ENCODE results near the gene SEMA3G.
A peak's percentile ranks its signal among the peaks of the same experiment; 100 is the strongest.

The SEMA3G gene

GRCh38 chr3:52392216-52392930 lies 52.5 kb downstream of the SEMA3G start:
- no peak for TF ChIP-seq CTCF (IDR thresholded peaks at IDR 0.05; ENCODE audit: low read depth, low read length, missing control alignments)
- DNase-seq (ENCODE audit: low read depth): no peak
- no peak overlapping the region for H3K4me3 ChIP-seq (ENCODE audit: low read depth, low read length)

DNA sequence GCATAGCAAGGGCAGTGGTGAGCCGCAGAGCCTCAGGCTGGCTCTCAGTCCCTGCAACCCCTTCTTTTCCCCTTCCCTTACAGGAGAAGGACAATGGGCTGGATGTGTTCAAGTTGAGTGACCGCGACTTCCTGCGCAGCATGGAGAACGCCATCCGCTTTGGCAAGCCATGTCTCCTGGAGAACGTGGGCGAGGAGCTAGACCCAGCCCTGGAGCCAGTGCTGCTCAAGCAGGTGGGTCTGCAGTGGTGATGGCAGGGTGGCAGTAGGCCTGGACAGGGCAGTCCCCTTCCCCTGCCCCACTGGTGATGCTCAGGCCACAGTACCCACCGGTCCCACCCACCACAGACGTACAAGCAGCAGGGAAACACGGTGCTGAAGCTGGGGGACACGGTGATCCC lies 53.8 kb downstream of the SEMA3G start:
- no peak overlapping the region for H3K4me3 ChIP-seq (ENCODE audit: low read depth, low read length)
- no peak for DNase-seq (ENCODE audit: low read depth)
- TF ChIP-seq CTCF (IDR thresholded peaks at IDR 0.05; ENCODE audit: low read depth, low read length, missing control alignments): no peak

GRCh38 chr3:52388933-52389332 lies 56.0 kb downstream of the SEMA3G start:
- DNase-seq (ENCODE audit: low read depth): no peak
- TF ChIP-seq CTCF (IDR thresholded peaks at IDR 0.05; ENCODE audit: low read depth, low read length, missing control alignments): no peak
- no peak overlapping the region for H3K4me3 ChIP-seq (ENCODE audit: low read depth, low read length)

DNA sequence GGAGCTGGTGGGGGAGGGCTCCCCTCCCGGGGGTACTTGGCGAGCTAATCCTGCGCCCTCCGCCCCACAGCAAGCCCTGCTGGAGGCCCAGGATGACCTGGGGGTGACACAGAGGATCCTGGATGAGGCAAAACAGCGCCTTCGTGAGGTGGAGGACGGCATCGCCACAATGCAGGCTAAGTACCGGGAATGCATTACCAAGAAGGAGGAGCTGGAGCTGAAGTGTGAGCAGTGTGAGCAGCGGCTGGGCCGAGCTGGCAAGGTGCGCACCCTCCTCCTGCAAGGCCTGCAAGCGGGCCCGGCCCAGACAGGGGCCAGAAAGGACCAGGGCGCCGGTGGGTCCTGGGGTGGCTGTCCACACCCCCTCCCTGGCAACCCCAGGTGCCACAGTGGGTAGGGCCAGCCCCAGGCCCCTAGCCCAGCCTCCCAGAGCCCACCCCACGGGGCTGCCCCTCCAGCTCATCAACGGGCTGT lies 56.5 kb downstream of the SEMA3G start:
- H3K4me3 ChIP-seq (ENCODE audit: low read depth, low read length): no peak overlapping the region
- DNase-seq (ENCODE audit: low read depth): no peak
- TF ChIP-seq CTCF (IDR thresholded peaks at IDR 0.05; ENCODE audit: low read depth, low read length, missing control alignments): peak; percentile 24

DNA sequence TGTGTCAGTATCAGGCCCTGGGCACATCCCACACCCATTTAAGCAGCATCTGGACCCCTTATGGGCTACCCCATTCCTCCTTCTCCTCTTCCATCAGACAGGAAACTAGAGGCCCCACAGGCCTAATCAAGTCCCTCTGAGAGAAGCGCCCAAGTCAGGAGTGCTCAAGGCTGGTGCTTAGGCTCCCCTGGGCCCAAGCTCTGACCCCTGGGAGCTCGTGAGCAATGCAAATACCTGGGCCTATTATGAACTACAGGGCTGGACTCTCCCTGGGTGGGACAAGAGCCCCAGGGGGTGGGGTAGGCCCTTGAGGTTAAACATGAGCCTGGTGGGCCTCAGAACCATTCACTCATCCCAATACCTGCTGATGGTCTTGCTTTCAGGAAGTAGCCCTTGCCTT lies 57.4 kb downstream of the SEMA3G start:
- TF ChIP-seq CTCF (IDR thresholded peaks at IDR 0.05; ENCODE audit: low read depth, low read length, missing control alignments): no peak
- DNase-seq (ENCODE audit: low read depth): no peak
- no peak overlapping the region for H3K4me3 ChIP-seq (ENCODE audit: low read depth, low read length)

DNA sequence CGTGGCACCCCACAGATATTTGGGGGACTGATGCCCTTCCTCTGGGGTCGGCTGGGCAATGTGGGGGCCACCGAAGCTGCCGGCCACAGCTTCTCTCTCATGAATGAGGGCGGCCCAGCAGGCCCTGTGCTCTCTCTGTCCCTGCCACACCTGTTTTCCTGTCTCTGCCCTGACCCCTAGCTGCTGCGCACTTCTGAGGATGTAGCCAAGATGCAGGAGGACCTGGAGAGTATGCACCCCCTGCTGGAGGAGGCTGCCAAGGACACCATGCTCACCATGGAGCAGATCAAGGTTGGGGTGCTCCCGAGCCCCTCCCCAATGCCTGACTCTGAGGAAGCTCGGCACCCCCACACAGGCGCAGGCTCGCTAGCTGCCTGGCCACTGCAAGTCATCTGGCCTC lies 59.7 kb downstream of the SEMA3G start:
- TF ChIP-seq CTCF (IDR thresholded peaks at IDR 0.05; ENCODE audit: low read depth, low read length, missing control alignments): peak; percentile 78
- no peak overlapping the region for H3K4me3 ChIP-seq (ENCODE audit: low read depth, low read length)
- no peak for DNase-seq (ENCODE audit: low read depth)
